ES-I3 (cell line): ENCODE data around the gene ZCCHC24.
A peak's percentile ranks its signal among the peaks of the same experiment; 100 is the strongest.
"Not testable (repeated sequence)": the region's sequence is repeated elsewhere in the genome, so short reads cannot be mapped to it uniquely, and the experiment has no call there.

ENCODE experiments used
- H3K36me3 ChIP-seq: 2 replicates; pipeline ENCODE4 v1.6.1; 2013; ENCODE audit warnings: mild to moderate bottlenecking, low read length, control low read depth, moderate library complexity; ENCODE audit not compliant: insufficient read depth
- H3K4me1 ChIP-seq: 2 replicates; pipeline ENCODE4 v1.6.1; 2013; ENCODE audit warnings: mild to moderate bottlenecking, control low read depth, low read length; ENCODE audit not compliant: insufficient read depth
- H3K9ac ChIP-seq: 2 replicates; pipeline ENCODE4 v1.6.1; 2013; ENCODE audit warnings: low read depth, mild to moderate bottlenecking, low read length, moderate library complexity
- H3K9me3 ChIP-seq: 2 replicates; pipeline ENCODE4 v1.6.1; 2013; ENCODE audit warnings: mild to moderate bottlenecking, low read length, moderate library complexity; ENCODE audit not compliant: control insufficient read depth, insufficient read depth

The ZCCHC24 gene

GRCh38 chr10:79460687-79461086 is 15.3 kb upstream of the ZCCHC24 start:
- Histone ChIP-seq H3K9me3 (no peaks in the 10 kb centered on the region), H3K4me1 (no peaks in the 10 kb centered on the region), H3K36me3 (no peaks in the 10 kb centered on the region), H3K9ac (no peak overlapping the region)

GRCh38 chr10:79459243-79459642 is 13.8 kb upstream of the ZCCHC24 start:
- H3K36me3 ChIP-seq: no peaks in the 10 kb centered on the region
- no peak overlapping the region for H3K9ac ChIP-seq
- no peaks in the 10 kb centered on the region for H3K9me3 ChIP-seq
- H3K4me1 ChIP-seq: no peaks in the 10 kb centered on the region

- Histone ChIP-seq H3K9me3 (no peaks in the 10 kb centered on the region), H3K36me3 (no peaks in the 10 kb centered on the region), H3K9ac (no peak overlapping the region), H3K4me1 (no peaks in the 10 kb centered on the region)
Measured at GRCh38 chr10:79458483-79458882, 13.1 kb upstream of the ZCCHC24 start.

GRCh38 chr10:79457256-79457785 is 11.9 kb upstream of the ZCCHC24 start:
- H3K9me3 ChIP-seq: no peaks in the 10 kb centered on the region
- H3K9ac ChIP-seq: no peak overlapping the region
- H3K4me1 ChIP-seq: no peaks in the 10 kb centered on the region
- H3K36me3 ChIP-seq: no peaks in the 10 kb centered on the region

- Histone ChIP-seq H3K9me3 (no peaks in the 10 kb centered on the region), H3K36me3 (no peaks in the 10 kb centered on the region), H3K9ac (no peak overlapping the region), H3K4me1 (peaks cover 5% of the 10 kb centered on the region; the same call in 1 of the 2 replicates)
Measured at GRCh38 chr10:79454259-79454658, 8.8 kb upstream of the ZCCHC24 start.

- no peak overlapping the region for H3K9ac ChIP-seq
- no peaks in the 10 kb centered on the region for H3K9me3 ChIP-seq
- no peaks in the 10 kb centered on the region for H3K36me3 ChIP-seq
- peaks cover 10% of the 10 kb centered on the region; the same call in 1 of the 2 replicates for H3K4me1 ChIP-seq
Measured at GRCh38 chr10:79453392-79453791, 8.0 kb upstream of the ZCCHC24 start.

GRCh38 chr10:79452174-79452611 is 6.8 kb upstream of the ZCCHC24 start:
- peaks cover 10% of the 10 kb centered on the region; the same call in 1 of the 2 replicates for H3K4me1 ChIP-seq
- no peak overlapping the region for H3K9ac ChIP-seq
- H3K9me3 ChIP-seq: no peaks in the 10 kb centered on the region
- no peaks in the 10 kb centered on the region for H3K36me3 ChIP-seq

GRCh38 chr10:79451046-79451699 is 5.7 kb upstream of the ZCCHC24 start:
- Histone ChIP-seq H3K9me3 (no peaks in the 10 kb centered on the region), H3K9ac (no peak overlapping the region), H3K36me3 (no peaks in the 10 kb centered on the region), H3K4me1 (peaks cover 10% of the 10 kb centered on the region; the same call in 1 of the 2 replicates)

- Histone ChIP-seq H3K9ac (no peak overlapping the region), H3K4me1 (peaks cover 10% of the 10 kb centered on the region; the same call in 1 of the 2 replicates)
Measured at GRCh38 chr10:79449181-79450146, 4.0 kb upstream of the ZCCHC24 start.

GRCh38 chr10:79448732-79449049 is 3.3 kb upstream of the ZCCHC24 start:
- Histone ChIP-seq H3K36me3 (no peaks in the 10 kb centered on the region), H3K9ac (no peak overlapping the region), H3K4me1 (peaks cover 10% of the 10 kb centered on the region; the same call in 1 of the 2 replicates), H3K9me3 (no peaks in the 10 kb centered on the region)

More at GRCh38 chr10:79449181-79450146, 4.0 kb upstream of the ZCCHC24 start:
- no peaks in the 10 kb centered on the region for H3K36me3 ChIP-seq
- H3K9me3 ChIP-seq: no peaks in the 10 kb centered on the region

- Histone ChIP-seq H3K9me3 (no peaks in the 10 kb centered on the region), H3K9ac (no peak overlapping the region), H3K36me3 (no peaks in the 10 kb centered on the region), H3K4me1 (peaks cover 10% of the 10 kb centered on the region; the same call in 1 of the 2 replicates)
Measured at GRCh38 chr10:79447911-79448731, 2.7 kb upstream of the ZCCHC24 start.

- peak overlapping the region; percentile 53; the same call in 1 of the 2 replicates for H3K9ac ChIP-seq
- H3K4me1 ChIP-seq: not testable (repeated sequence)
Measured at GRCh38 chr10:79447249-79447648, 1.8 kb upstream of the ZCCHC24 start.

GRCh38 chr10:79446758-79447084 is 1.3 kb upstream of the ZCCHC24 start:
- Histone ChIP-seq H3K9ac (peak overlapping the region; percentile 53; the same call in 1 of the 2 replicates), H3K36me3 (no peaks in the 10 kb centered on the region), H3K4me1 (peaks cover 10% of the 10 kb centered on the region; the same call in 1 of the 2 replicates), H3K9me3 (no peaks in the 10 kb centered on the region)

More at GRCh38 chr10:79447249-79447648, 1.8 kb upstream of the ZCCHC24 start:
- not testable (repeated sequence) for H3K36me3 ChIP-seq, H3K9me3 ChIP-seq
